ENCODE measurements around the gene CYB5RL. TPM values are rescaled to one million over a fixed set of nuclear protein-coding genes. Genes with fewer than 3 reads are reported as not detected.

The CYB5RL gene
- total RNA-seq, 2 donors from 2014 or later: 8.2 to 11.0 TPM

DNA sequence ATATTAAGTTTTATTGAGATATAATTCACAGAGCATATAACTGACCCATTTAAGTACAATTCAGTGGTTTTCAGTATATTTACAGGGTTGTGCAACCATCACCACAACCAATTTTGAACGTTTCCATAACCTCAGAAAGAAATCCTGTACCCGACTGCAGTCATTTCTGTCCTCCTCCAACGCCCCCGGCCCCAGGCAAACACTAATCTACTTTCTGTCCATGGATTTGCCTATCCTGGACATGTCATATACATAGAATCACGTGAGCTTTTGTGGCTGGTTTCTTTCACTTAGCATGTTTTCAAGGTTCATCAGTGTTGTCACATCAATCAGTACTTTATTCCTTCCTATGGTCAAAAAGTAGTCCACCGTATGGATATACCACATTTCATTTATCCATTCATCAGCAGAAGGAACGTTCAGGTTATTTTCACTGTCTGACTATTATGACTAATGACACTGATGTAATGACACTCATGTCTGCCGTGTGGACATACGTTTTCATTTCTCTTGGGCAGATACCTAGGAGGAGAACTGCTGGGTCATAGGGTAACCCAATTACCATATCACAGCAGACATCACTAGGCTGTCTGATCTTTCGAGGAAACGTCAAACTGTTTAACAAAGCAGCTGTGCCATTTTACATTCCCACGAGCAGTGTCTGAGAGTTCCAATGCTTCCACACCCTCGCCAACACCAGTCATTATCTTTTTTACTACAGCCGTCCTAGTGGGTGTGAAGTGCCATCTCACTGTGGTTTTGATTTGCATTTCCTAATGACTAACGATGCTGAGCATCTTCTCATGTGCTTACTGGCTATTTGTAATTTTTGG is 30.9 kb upstream of the CYB5RL start:
- Histone ChIP-seq H3K27me3 (ENCODE audit: control insufficient read depth, insufficient read depth, low read length, poor library complexity, severe bottlenecking) (no peaks in the 10 kb centered on the region), H3K4me3 (ENCODE audit: low read length) (no peak overlapping the region), H3K4me1 (ENCODE audit: control insufficient read depth, insufficient read depth, low read length) (no peaks in the 10 kb centered on the region), H3K9ac (ENCODE audit: extremely low read depth, low read length, poor library complexity, severe bottlenecking) (no peak overlapping the region), H3K27ac (ENCODE audit: low read depth, low read length) (no peak overlapping the region), H3K9me3 (ENCODE audit: control insufficient read depth, low read length) (peaks cover 10% of the 10 kb centered on the region), H3K36me3 (ENCODE audit: control insufficient read depth, insufficient read depth, low read length) (peaks cover 65% of the 10 kb centered on the region)
- DNase-seq: no peak
- Mint-ChIP-seq H3K4me3 (no peak overlapping the region), H3K36me3 (ENCODE audit: low read depth) (peaks cover 67% of the 10 kb centered on the region), H3K27me3 (ENCODE audit: insufficient read depth) (no peaks in the 10 kb centered on the region), H3K4me1 (peaks cover 15% of the 10 kb centered on the region), H3K9me3 (peaks cover 22% of the 10 kb centered on the region), H3K27ac (peak overlapping the region; percentile 59)
- TF ChIP-seq, protein P1, sequence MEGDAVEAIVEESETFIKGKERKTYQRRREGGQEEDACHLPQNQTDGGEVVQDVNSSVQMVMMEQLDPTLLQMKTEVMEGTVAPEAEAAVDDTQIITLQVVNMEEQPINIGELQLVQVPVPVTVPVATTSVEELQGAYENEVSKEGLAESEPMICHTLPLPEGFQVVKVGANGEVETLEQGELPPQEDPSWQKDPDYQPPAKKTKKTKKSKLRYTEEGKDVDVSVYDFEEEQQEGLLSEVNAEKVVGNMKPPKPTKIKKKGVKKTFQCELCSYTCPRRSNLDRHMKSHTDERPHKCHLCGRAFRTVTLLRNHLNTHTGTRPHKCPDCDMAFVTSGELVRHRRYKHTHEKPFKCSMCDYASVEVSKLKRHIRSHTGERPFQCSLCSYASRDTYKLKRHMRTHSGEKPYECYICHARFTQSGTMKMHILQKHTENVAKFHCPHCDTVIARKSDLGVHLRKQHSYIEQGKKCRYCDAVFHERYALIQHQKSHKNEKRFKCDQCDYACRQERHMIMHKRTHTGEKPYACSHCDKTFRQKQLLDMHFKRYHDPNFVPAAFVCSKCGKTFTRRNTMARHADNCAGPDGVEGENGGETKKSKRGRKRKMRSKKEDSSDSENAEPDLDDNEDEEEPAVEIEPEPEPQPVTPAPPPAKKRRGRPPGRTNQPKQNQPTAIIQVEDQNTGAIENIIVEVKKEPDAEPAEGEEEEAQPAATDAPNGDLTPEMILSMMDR (conservative IDR thresholded peaks at IDR 0.05): no peak
- 95% methylated on average over 13 to 15 of the region's 15 CpGs for WGBS, 2 experiments (ENCODE audit: insufficient coverage in 1 of 2, insufficient read length in 1 of 2)

DNA sequence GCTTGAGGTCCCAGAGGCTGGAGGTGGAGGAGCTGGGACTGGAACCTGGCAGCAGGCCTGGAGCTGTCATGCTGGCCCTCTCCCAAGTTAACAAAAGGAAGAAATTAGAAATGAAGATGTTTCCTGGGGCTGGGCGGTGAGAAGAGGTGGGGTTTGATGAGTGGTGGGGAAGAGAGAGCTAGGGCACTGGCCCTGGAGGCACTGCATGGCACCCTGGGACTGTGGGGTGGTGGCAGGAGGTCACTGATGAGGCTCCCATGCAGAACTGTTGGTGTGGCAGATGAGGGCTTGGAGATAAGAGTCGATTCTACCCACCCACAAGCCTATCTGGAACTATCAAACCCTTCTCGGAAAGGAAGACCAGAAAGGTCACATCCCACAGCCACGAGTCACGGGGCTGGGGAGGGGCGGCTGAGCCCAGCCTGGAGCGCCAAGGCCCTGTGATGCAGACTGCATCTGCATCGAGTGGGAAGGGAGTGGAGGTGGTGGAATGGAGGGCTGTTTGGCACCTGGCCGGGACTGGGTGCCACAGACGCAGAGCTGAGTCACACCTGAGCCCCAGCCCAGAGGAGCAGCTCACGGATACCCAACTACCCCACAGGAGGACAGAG is 29.6 kb upstream of the CYB5RL start:
- no peak overlapping the region for H3K9ac ChIP-seq (ENCODE audit: extremely low read depth, low read length, poor library complexity, severe bottlenecking)
- peaks cover 72% of the 10 kb centered on the region for H3K36me3 ChIP-seq (ENCODE audit: control insufficient read depth, insufficient read depth, low read length)
- no peak for DNase-seq
- no peak overlapping the region for H3K27ac ChIP-seq (ENCODE audit: low read depth, low read length)
- no peak overlapping the region for H3K4me3 Mint-ChIP-seq
- H3K9me3 ChIP-seq (ENCODE audit: control insufficient read depth, low read length): peaks cover 10% of the 10 kb centered on the region
- H3K4me3 ChIP-seq (ENCODE audit: low read length): no peak overlapping the region
- TF ChIP-seq, protein P1 (conservative IDR thresholded peaks at IDR 0.05): no peak
- H3K27ac Mint-ChIP-seq: peak overlapping the region; percentile 79
- H3K4me1 Mint-ChIP-seq: peaks cover 22% of the 10 kb centered on the region
- H3K27me3 Mint-ChIP-seq (ENCODE audit: insufficient read depth): no peaks in the 10 kb centered on the region
- H3K9me3 Mint-ChIP-seq: peaks cover 17% of the 10 kb centered on the region
- no peaks in the 10 kb centered on the region for H3K27me3 ChIP-seq (ENCODE audit: control insufficient read depth, insufficient read depth, low read length, poor library complexity, severe bottlenecking)
- H3K36me3 Mint-ChIP-seq (ENCODE audit: low read depth): peaks cover 72% of the 10 kb centered on the region
- WGBS, 2 experiments (ENCODE audit: insufficient coverage in 1 of 2, insufficient read length in 1 of 2): 88 to 91% methylated on average over 5 to 11 of the region's 11 CpGs
- H3K4me1 ChIP-seq (ENCODE audit: control insufficient read depth, insufficient read depth, low read length): no peaks in the 10 kb centered on the region

DNA sequence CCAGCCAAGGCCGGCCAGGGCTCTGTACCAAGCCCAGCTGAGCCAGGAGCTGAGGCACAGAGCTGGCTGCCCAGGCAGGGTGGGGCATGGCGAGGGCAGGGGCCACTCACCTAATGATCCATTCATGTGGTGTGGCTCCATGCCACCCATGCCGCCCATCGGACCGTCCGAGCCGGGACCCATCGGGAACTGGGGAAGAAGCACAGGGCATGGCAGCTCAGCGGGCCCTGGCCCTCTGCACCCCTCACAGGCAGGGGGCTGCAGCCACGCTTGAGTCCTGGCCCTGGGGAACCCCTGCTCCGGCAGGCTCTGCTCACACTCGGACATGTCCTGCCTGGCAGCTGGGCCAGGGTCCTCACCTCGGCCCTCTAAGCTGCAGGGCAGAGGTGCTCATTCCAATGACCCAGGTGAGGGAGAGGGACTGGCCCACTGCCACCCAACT is 28.8 kb upstream of the CYB5RL start:
- H3K27ac ChIP-seq (ENCODE audit: low read depth, low read length): peak overlapping the region; percentile 26
- H3K27me3 Mint-ChIP-seq (ENCODE audit: insufficient read depth): no peaks in the 10 kb centered on the region
- H3K9me3 Mint-ChIP-seq: peaks cover 15% of the 10 kb centered on the region
- no peaks in the 10 kb centered on the region for H3K4me1 ChIP-seq (ENCODE audit: control insufficient read depth, insufficient read depth, low read length)
- H3K36me3 ChIP-seq (ENCODE audit: control insufficient read depth, insufficient read depth, low read length): peaks cover 72% of the 10 kb centered on the region
- peaks cover 69% of the 10 kb centered on the region for H3K36me3 Mint-ChIP-seq (ENCODE audit: low read depth)
- no peak overlapping the region for H3K4me3 ChIP-seq (ENCODE audit: low read length)
- H3K9me3 ChIP-seq (ENCODE audit: control insufficient read depth, low read length): peaks cover 10% of the 10 kb centered on the region
- no peaks in the 10 kb centered on the region for H3K27me3 ChIP-seq (ENCODE audit: control insufficient read depth, insufficient read depth, low read length, poor library complexity, severe bottlenecking)
- H3K4me1 Mint-ChIP-seq: peaks cover 25% of the 10 kb centered on the region
- H3K4me3 Mint-ChIP-seq: no peak overlapping the region
- no peak overlapping the region for H3K9ac ChIP-seq (ENCODE audit: extremely low read depth, low read length, poor library complexity, severe bottlenecking)
- H3K27ac Mint-ChIP-seq: peak overlapping the region; percentile 74
- 97% methylated on average over 8 to 13 of the region's 13 CpGs for WGBS, 2 experiments (ENCODE audit: insufficient coverage in 1 of 2, insufficient read length in 1 of 2)
- TF ChIP-seq, protein P1 (conservative IDR thresholded peaks at IDR 0.05): no peak
- no peak for DNase-seq
